HepG2 (cell line): Measurements from ENCODE around the gene CTSD. TPM values are rescaled to one million over a fixed set of nuclear protein-coding genes. Genes with fewer than 3 reads are reported as not detected.

Source experiments
- ATAC-seq: fragments of 200-7000 bp; cut with Tn5 transposase; 3 replicates; pipeline ENCODE4 v1.9.1; 2020; ENCODE audit warnings: mild to moderate bottlenecking, moderate library complexity
- BruUV-seq: library from RNA; stranded (reverse); fragments of 400-500 nt; replicated peaks from 2 replicates; lab custom pipeline; 2021; lab: Mats Ljungman, UMichigan
- CTCF ChIA-PET: fragments of 300-600 bp; formaldehyde crosslinking; extraction: SDS; loops from one replicate; lab custom pipeline; 2021; ENCODE audit warnings: low total read pairs, inconsistent platforms, low intra/inter-chr PET ratio; lab: Yijun Ruan, JAX
- POLR2A ChIA-PET: fragments of 350-600 bp; sonication (Branson Sonifier 250); formaldehyde crosslinking; loops from one replicate; lab custom pipeline; 2020; ENCODE audit warnings: antibody characterized with exemption, inconsistent platforms; lab: Yijun Ruan, JAX
- DNase-seq: peaks from one replicate; pipeline ENCODE4 v3.0.0-alpha.2; 2015; ENCODE audit warnings: low spot score
- FAIRE-seq: peaks from 3 replicates; lab custom pipeline; 2011; peaks lifted over from hg19 to GRCh38; lab: Jason Lieb, UNC
- H2AFZ ChIP-seq: one replicate; pipeline ENCODE4 v1.6.1; 2011; ENCODE audit warnings: low read length, inconsistent platforms
- H3K27ac ChIP-seq: fragments of 300-600 bp; 3 replicates; pipeline ENCODE4 v1.8.0; 2011; ENCODE audit warnings: mixed run types, mild to moderate bottlenecking, mixed read lengths, low read length, inconsistent platforms; ENCODE audit not compliant: insufficient read depth; ENCODE audit errors: extremely low read length
- H3K27me3 ChIP-seq, 2 experiments: fragments of 200-600 bp in 1 of 2; 2 replicates in 1 of 2; 3 replicates in 1 of 2; pipeline versions ENCODE4 v1.6.0 to v1.8.0; 2011; ENCODE audit warnings: low read length in 2 of 2, mild to moderate bottlenecking in 2 of 2, moderate library complexity in 2 of 2, inconsistent platforms in 1 of 2; ENCODE audit not compliant: insufficient read depth in 2 of 2, control insufficient read depth in 1 of 2
- H3K36me3 ChIP-seq, 2 experiments: fragments of 200-600 bp in 1 of 2; replicated peaks in 1 of 2; 2 replicates in 1 of 2; 3 replicates in 1 of 2; pipeline versions ENCODE4 v1.5.1 to v1.8.0; 2011; ENCODE audit warnings: low read length in 2 of 2, inconsistent platforms in 1 of 2; ENCODE audit not compliant: insufficient read depth in 2 of 2, control insufficient read depth in 1 of 2
- H3K4me1 ChIP-seq: 2 replicates; pipeline ENCODE4 v1.5.1; 2012; ENCODE audit warnings: low read length, inconsistent platforms; ENCODE audit not compliant: insufficient read depth
- H3K4me2 ChIP-seq: 2 replicates; pipeline ENCODE4 v1.6.0; 2011; ENCODE audit warnings: low read depth, low read length, inconsistent platforms
- H3K4me3 ChIP-seq, 3 experiments: fragments of 200-600 bp in 1 of 3; sonication (generic), shearing (Covaris generic) in 1 of 3; replicated peaks in 1 of 3; 2 replicates each; pipeline ENCODE4 v1.5.1; 2011 to 2016; ENCODE audit warnings: low read length in 3 of 3, inconsistent platforms in 2 of 3, low read depth in 2 of 3, mild to moderate bottlenecking in 2 of 3, control low read depth in 1 of 3, mixed read lengths in 1 of 3; ENCODE audit not compliant: insufficient read depth in 1 of 3
- H3K79me2 ChIP-seq: one replicate; pipeline ENCODE4 v1.6.1; 2011; ENCODE audit warnings: low read length, inconsistent platforms; ENCODE audit not compliant: insufficient read depth
- H3K9ac ChIP-seq: 2 replicates; pipeline ENCODE4 v1.6.0; 2011; ENCODE audit warnings: mild to moderate bottlenecking, low read depth, low read length, inconsistent platforms; ENCODE audit not compliant: insufficient read depth
- H3K9me3 ChIP-seq: 2 replicates; pipeline ENCODE4 v1.5.1; 2012; ENCODE audit warnings: mild to moderate bottlenecking, low read length
- H4K20me1 ChIP-seq: 2 replicates; pipeline ENCODE4 v1.6.0; 2011; ENCODE audit warnings: inconsistent platforms, mild to moderate bottlenecking, low read length, moderate library complexity; ENCODE audit not compliant: insufficient read depth
- AGO2 ChIP-seq: fragments of 200-400 bp; formaldehyde crosslinking; optimal IDR thresholded peaks from 2 replicates; pipeline ENCODE3; 2017; ENCODE audit warnings: mild to moderate bottlenecking, low read depth, low read length, moderate library complexity
- FOXJ3 ChIP-seq: sonication (generic); formaldehyde crosslinking; IDR thresholded peaks from 2 replicates; pipeline ENCODE4 v1.4.0; 2020; ENCODE audit warnings: missing genetic modification reagents, mild to moderate bottlenecking, borderline replicate concordance
- KDM6A ChIP-seq: IDR thresholded peaks from 2 replicates; pipeline ENCODE4 v1.6.1; 2016; ENCODE audit warnings: low read depth
- KMT2A ChIP-seq: sonication (generic); formaldehyde crosslinking; IDR thresholded peaks from 2 replicates; pipeline ENCODE4 v1.4.0; 2020; ENCODE audit warnings: missing genetic modification reagents
- ZBTB38 ChIP-seq: sonication (generic); formaldehyde crosslinking; IDR thresholded peaks from 2 replicates; pipeline ENCODE4 v1.5.1; 2020; ENCODE audit warnings: mild to moderate bottlenecking, missing genetic modification reagents
- ZFP36L2 ChIP-seq: sonication (generic); formaldehyde crosslinking; IDR thresholded peaks from 2 replicates; pipeline ENCODE4 v1.4.0; 2020; ENCODE audit warnings: missing genetic modification reagents
- ZNF614 ChIP-seq: IDR thresholded peaks from 2 replicates; pipeline ENCODE4 v1.6.1; 2018; ENCODE audit warnings: missing biosample characterization, missing genetic modification reagents, inconsistent platforms, borderline replicate concordance
- ZNF883 ChIP-seq: sonication (generic); formaldehyde crosslinking; IDR thresholded peaks from 2 replicates; pipeline ENCODE4 v1.5.1; 2020; ENCODE audit warnings: mild to moderate bottlenecking, missing genetic modification reagents; ENCODE audit errors: not compliant biosample characterization
- WGBS: methylation state at CpG from one replicate; pipeline ENCODE4 v1.1.6; 2017; ENCODE audit warnings: low lambda C conversion rate; 5-methylcytosine and 5-hydroxymethylcytosine counted together
- in situ Hi-C: cut with HindIII; loops from 2 replicates; pipeline ENCODE4 v1.10.0; 2017; ENCODE audit warnings: low pct_unique_long_range_greater_than_20kb; ENCODE audit not compliant: extremely low pct_ligation_motif_present
- intact Hi-C: fragments of 100-400 bp; cut with micrococcal nuclease; formaldehyde crosslinking; loops from one replicate; pipeline ENCODE4 v1.10.0; 2022; ENCODE audit not compliant: unreplicated experiment
- polyA plus RNA-seq, 8 experiments: library from polyadenylated mRNA; depleted of rRNA in 3 of 8; stranded (reverse) in 7 of 8; unstranded in 1 of 8; fragments of >200 nt; fragmentation: Illumina TruSeq in 4 of 8; extraction: Trizol in 4 of 8; gene quantifications; 2 replicates each; pipeline versions ENCODE4 v1.2.1 to v1.2.3, GENCODE V29; 2011 to 2016; ENCODE audit warnings: low read depth in 4 of 8, missing spikeins in 1 of 8, mixed read lengths in 1 of 8; ENCODE audit not compliant: insufficient read depth in 1 of 8
- total RNA-seq, 5 experiments: library from RNA; depleted of rRNA; stranded (reverse); fragments of >200 nt; fragmentation: Illumina TruSeq; extraction: Trizol; gene quantifications; 2 replicates each; pipeline ENCODE4 v1.2.3, GENCODE V29; 2016; ENCODE audit warnings: low read depth in 1 of 5
- TF ChIP-seq, protein P1 (sequence below): sonication (generic); formaldehyde crosslinking; IDR thresholded peaks from 2 replicates; pipeline ENCODE4 v1.4.0; 2020; ENCODE audit warnings: missing genetic modification reagents
- TF ChIP-seq, protein P2 (sequence below): sonication (generic); formaldehyde crosslinking; IDR thresholded peaks from 2 replicates; pipeline ENCODE4 v1.4.0; 2020; ENCODE audit warnings: mild to moderate bottlenecking, missing genetic modification reagents
- TF ChIP-seq, protein P3 (sequence below), 2 experiments: sonication (generic) in 1 of 2; formaldehyde crosslinking in 1 of 2; IDR thresholded peaks; 2 replicates each; pipeline versions ENCODE4 v1.5.1 to v1.6.1; 2011 to 2020; ENCODE audit warnings: borderline replicate concordance in 1 of 2, low read depth in 1 of 2, low read length in 1 of 2, mild to moderate bottlenecking in 1 of 2, missing genetic modification reagents in 1 of 2, moderate library complexity in 1 of 2

Gene CTSD
- total and polyA plus RNA-seq, 2 of the 13 experiments (the other 11 are each of a cell fraction or from before 2014, with no cell fraction given): 143 to 230 TPM

GRCh38 chr11:1761857-1762536 is 1.7 kb downstream of the CTSD start (continued):
- TF ChIP-seq, protein P1, sequence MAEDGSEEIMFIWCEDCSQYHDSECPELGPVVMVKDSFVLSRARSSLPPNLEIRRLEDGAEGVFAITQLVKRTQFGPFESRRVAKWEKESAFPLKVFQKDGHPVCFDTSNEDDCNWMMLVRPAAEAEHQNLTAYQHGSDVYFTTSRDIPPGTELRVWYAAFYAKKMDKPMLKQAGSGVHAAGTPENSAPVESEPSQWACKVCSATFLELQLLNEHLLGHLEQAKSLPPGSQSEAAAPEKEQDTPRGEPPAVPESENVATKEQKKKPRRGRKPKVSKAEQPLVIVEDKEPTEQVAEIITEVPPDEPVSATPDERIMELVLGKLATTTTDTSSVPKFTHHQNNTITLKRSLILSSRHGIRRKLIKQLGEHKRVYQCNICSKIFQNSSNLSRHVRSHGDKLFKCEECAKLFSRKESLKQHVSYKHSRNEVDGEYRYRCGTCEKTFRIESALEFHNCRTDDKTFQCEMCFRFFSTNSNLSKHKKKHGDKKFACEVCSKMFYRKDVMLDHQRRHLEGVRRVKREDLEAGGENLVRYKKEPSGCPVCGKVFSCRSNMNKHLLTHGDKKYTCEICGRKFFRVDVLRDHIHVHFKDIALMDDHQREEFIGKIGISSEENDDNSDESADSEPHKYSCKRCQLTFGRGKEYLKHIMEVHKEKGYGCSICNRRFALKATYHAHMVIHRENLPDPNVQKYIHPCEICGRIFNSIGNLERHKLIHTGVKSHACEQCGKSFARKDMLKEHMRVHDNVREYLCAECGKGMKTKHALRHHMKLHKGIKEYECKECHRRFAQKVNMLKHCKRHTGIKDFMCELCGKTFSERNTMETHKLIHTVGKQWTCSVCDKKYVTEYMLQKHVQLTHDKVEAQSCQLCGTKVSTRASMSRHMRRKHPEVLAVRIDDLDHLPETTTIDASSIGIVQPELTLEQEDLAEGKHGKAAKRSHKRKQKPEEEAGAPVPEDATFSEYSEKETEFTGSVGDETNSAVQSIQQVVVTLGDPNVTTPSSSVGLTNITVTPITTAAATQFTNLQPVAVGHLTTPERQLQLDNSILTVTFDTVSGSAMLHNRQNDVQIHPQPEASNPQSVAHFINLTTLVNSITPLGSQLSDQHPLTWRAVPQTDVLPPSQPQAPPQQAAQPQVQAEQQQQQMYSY (CRISPR knock-in tag): no peak
- TF ChIP-seq ZFP36L2 (CRISPR knock-in tag): no peak
- TF ChIP-seq KMT2A (CRISPR knock-in tag): no peak
- TF ChIP-seq FOXJ3 (CRISPR knock-in tag): no peak
- no peak for TF ChIP-seq KDM6A (CRISPR knock-in tag)
- 0 out of 2 replicates have a peak, but pooled peaks have one; percentile 48 for TF ChIP-seq ZNF614 (CRISPR knock-in tag)

DNA sequence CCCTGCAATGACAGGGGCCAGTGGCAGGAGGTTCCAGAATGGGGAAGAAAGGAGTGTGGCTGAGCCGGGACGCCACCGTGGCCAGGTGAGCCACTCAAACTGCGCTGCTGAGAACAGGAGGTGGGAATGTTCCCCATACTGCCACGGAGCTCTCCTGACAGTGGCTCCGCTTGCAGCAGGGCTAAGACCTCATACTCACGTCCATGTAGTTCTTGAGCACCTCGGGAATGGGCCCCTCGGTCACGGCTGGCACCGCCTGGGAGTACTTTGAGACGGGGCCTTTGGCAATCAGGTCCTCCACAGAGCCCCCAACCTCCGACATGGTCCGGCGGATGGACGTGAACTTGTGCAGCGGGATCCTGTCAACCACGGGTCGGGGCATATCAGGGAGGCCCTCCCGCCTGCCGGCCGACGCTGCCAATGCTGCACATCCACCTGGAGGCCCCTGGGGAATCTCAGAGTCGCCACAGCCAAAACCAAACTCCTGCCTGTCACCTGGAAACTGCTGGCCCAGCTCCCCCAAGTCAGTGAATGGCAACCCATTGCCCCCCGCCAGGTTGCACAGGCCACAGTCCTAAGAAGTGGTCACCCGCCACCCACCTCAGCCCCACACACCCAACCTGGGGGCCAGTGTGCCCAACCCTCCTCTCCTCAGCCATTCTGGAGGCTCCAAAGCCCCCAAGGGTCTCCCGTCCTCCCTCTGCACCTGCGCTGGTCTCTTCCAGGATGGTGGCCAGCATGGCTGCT is 2.4 kb downstream of the CTSD start:
- Histone ChIP-seq H3K4me1 (peaks cover 38% of the 10 kb centered on the region), H3K4me2 (peak overlapping the region; percentile 89), H2AFZ (no peak overlapping the region), H3K27me3 (peaks cover 0 to 6% of the 10 kb centered on the region in 2 experiments; a peak in 1 of 5 replicates), H3K36me3 (peaks cover 16 to 18% of the 10 kb centered on the region in 2 experiments; a peak in 4 of 5 replicates), H3K9ac (0 out of 2 replicates have a peak overlapping the region, but pooled peaks have one; percentile 82), H4K20me1 (peaks cover 6% of the 10 kb centered on the region; the same call in 1 of the 2 replicates), H3K79me2 (peaks cover 9% of the 10 kb centered on the region), H3K9me3 (no peaks in the 10 kb centered on the region), H3K27ac (no peak overlapping the region), H3K4me3 (peak overlapping the region in 1 of 3 experiments; percentile 85; a peak in 1 of 6 replicates)
- 100% methylated on average over 6 of the region's 28 CpGs for WGBS
- in situ Hi-C loops: loop anchor here (5.0 kb wide), 1 partner anchor 64 kb away; the partner anchor contains the start of gene KRTAP5-6
- no peak for FAIRE-seq
- intact Hi-C loops: no loop called here
- no peak for ATAC-seq
- CTCF ChIA-PET: no interaction called here
- no TSS peak for BruUV-seq
- DNase-seq: no peak
- POLR2A ChIA-PET: interaction anchor here (1.2 to 1.9 kb wide), 3 partner anchors 9 to 67 kb away, joined by 5 to 10 read pairs (median 6); no protein-coding TSS in a partner anchor
- TF ChIP-seq ZBTB38 (CRISPR knock-in tag) (no peak), AGO2 (peak; percentile 29), ZNF883 (CRISPR knock-in tag) (no peak)
- TF ChIP-seq, protein P2, sequence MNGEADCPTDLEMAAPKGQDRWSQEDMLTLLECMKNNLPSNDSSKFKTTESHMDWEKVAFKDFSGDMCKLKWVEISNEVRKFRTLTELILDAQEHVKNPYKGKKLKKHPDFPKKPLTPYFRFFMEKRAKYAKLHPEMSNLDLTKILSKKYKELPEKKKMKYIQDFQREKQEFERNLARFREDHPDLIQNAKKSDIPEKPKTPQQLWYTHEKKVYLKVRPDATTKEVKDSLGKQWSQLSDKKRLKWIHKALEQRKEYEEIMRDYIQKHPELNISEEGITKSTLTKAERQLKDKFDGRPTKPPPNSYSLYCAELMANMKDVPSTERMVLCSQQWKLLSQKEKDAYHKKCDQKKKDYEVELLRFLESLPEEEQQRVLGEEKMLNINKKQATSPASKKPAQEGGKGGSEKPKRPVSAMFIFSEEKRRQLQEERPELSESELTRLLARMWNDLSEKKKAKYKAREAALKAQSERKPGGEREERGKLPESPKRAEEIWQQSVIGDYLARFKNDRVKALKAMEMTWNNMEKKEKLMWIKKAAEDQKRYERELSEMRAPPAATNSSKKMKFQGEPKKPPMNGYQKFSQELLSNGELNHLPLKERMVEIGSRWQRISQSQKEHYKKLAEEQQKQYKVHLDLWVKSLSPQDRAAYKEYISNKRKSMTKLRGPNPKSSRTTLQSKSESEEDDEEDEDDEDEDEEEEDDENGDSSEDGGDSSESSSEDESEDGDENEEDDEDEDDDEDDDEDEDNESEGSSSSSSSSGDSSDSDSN (CRISPR knock-in tag): no peak
- TF ChIP-seq, protein P3, sequence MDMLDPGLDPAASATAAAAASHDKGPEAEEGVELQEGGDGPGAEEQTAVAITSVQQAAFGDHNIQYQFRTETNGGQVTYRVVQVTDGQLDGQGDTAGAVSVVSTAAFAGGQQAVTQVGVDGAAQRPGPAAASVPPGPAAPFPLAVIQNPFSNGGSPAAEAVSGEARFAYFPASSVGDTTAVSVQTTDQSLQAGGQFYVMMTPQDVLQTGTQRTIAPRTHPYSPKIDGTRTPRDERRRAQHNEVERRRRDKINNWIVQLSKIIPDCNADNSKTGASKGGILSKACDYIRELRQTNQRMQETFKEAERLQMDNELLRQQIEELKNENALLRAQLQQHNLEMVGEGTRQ (IDR thresholded peaks at IDR 0.05; ENCODE audit: low read depth, low read length): no peak
- TF ChIP-seq, protein P3 (CRISPR knock-in tag; IDR thresholded peaks at IDR 0.05; ENCODE audit: borderline replicate concordance): peak; percentile 24; the same call in 1 of the 2 replicates
